AG09309 (cell line): ENCODE data around the gene ZPLD1.

Source experiments
- DNase-seq: peaks from one replicate; pipeline ENCODE4 v3.0.0-alpha.2; 2010; ENCODE audit warnings: low read depth
- H3K4me3 ChIP-seq: 2 replicates; pipeline ENCODE4 v1.5.1; 2011; ENCODE audit warnings: mild to moderate bottlenecking, low read depth, low read length, moderate library complexity; ENCODE audit not compliant: control insufficient read depth
- CTCF ChIP-seq: IDR thresholded peaks from 2 replicates; pipeline ENCODE4 v1.5.1; 2011; ENCODE audit warnings: mild to moderate bottlenecking, low read depth, low read length, inconsistent platforms; ENCODE audit not compliant: insufficient read depth, control insufficient read depth; ENCODE audit errors: missing control alignments

ZPLD1 gene

GRCh38 chr3:102521246-102521645 is 86.4 kb downstream of the ZPLD1 start:
- no peak for TF ChIP-seq CTCF
- DNase-seq, result no peak
- no peak overlapping the region for H3K4me3 ChIP-seq

GRCh38 chr3:102525624-102526023 is 90.8 kb downstream of the ZPLD1 start:
- H3K4me3 ChIP-seq, result no peak overlapping the region
- DNase-seq, result no peak
- TF ChIP-seq CTCF, result no peak

DNA sequence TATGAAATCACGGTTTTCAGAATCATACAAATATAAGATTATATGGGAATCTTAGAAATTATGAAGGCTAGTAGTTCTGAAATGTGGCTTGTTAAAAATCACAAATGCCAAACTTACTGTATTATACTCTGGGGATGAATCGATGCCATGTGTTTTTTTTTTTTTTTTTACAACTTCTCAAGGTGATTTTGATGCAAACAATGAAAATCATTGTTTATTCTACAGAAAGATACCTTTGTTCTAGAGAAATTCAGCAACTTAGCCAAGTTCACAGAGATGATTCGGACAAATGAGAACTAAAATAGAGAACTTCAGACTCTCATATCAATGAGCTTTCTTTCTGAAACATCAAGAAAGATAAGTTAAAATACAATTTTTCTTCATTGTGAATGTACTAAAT is 92.0 kb downstream of the ZPLD1 start:
- DNase-seq, result no peak
- no peak for TF ChIP-seq CTCF

DNA sequence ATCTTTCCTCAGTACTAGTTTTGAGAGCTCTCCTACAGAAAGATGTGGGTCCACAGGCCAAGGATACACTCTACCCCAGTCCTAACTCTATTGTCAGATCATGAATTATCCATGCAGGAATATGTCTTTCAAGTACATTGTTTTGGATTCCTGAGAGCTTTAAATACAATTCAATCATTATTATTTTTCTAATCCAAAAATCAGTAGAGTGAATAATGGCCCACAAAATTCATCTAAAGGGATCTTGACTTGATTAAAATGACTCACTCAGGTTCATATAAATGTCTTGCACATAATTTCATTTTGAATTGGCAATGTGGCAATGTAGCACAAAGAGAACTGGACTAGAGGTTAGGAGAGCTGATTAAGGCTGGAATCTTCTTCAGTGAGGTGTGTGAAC is 93.9 kb downstream of the ZPLD1 start:
- H3K4me3 ChIP-seq, result no peak overlapping the region
- no peak for DNase-seq
- TF ChIP-seq CTCF, result no peak

More for the DNA sequence above, 92.0 kb downstream of the ZPLD1 start:
- H3K4me3 ChIP-seq, result no peak overlapping the region
